SH-SY5Y (cell line): ENCODE results near the gene ATG13.

ENCODE experiments used
- GATA2 ChIP-seq: IDR thresholded peaks from 2 replicates; pipeline ENCODE4 v1.6.1; 2011; ENCODE audit warnings: mild to moderate bottlenecking, low read depth, low read length
- GATA3 ChIP-seq: IDR thresholded peaks from 2 replicates; pipeline ENCODE4 v1.6.1; 2011; ENCODE audit warnings: low read depth, mild to moderate bottlenecking, low read length, moderate library complexity

DNA sequence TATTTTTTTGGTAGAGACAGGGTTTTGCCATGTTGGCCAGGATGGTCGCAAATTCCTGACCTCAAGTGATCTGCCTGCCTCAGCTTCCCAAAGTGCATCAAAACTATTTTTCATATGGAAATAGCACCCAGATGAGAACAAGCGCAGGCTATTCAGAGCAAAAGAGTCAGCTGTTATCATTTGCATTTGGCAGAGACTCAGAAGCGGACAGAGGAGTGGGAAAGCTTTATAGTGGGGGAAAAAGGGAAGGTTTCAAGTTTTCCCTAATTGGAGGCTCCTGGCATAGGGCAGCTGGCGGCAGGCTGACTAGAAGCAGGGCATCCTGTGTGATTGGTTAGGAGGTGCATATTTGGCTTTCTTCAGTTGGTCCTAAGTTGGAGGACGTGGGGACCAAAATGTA is 20.2 kb downstream of the ATG13 start:
- TF ChIP-seq GATA2, result no peak
- no peak for TF ChIP-seq GATA3
